ENCODE measurements around the gene ARHGEF11. TPM values are rescaled to one million over a fixed set of nuclear protein-coding genes. Genes with fewer than 3 reads are reported as not detected.
A peak's percentile ranks its signal among the peaks of the same experiment; 100 is the strongest.

ARHGEF11 gene
- total RNA-seq, 1 experiment from 2014 or later: 41.1 TPM

- no peak overlapping the region for H3K14ac ChIP-seq (ENCODE audit: insufficient read depth, low read length)
- H4K91ac ChIP-seq (ENCODE audit: insufficient read length, low read depth, low read length): no peak overlapping the region
- no peak overlapping the region for H2BK5ac ChIP-seq (ENCODE audit: insufficient read length, low read length)
- H3T11ph ChIP-seq (ENCODE audit: low read length): no peak overlapping the region
- no peak overlapping the region for H3K56ac ChIP-seq (ENCODE audit: insufficient read length, low read depth, low read length)
- no peak overlapping the region for H2BK20ac ChIP-seq (ENCODE audit: low read depth, low read length, poor library complexity, severe bottlenecking)
- H3K4me2 ChIP-seq (ENCODE audit: insufficient read depth, insufficient read length, low read length): no peak overlapping the region
- peaks cover 29 to 35% of the 10 kb centered on the region in 2 experiments for H3K4me1 Mint-ChIP-seq
- no peak overlapping the region for H3K4me3 Mint-ChIP-seq
- H3K79me1 ChIP-seq (ENCODE audit: insufficient read depth, low read depth, low read length, poor library complexity, severe bottlenecking): peaks cover 6% of the 10 kb centered on the region
- no peak overlapping the region for H3K4ac ChIP-seq (ENCODE audit: low read depth, low read length)
- H3K18ac ChIP-seq (ENCODE audit: insufficient read length, low read depth, low read length): no peak overlapping the region
- H4K20me1 ChIP-seq (ENCODE audit: control insufficient read depth, insufficient read depth, insufficient read length): no peaks in the 10 kb centered on the region
- no peak overlapping the region for H2AFZ ChIP-seq (ENCODE audit: low read length)
- TF ChIP-seq, protein P1, sequence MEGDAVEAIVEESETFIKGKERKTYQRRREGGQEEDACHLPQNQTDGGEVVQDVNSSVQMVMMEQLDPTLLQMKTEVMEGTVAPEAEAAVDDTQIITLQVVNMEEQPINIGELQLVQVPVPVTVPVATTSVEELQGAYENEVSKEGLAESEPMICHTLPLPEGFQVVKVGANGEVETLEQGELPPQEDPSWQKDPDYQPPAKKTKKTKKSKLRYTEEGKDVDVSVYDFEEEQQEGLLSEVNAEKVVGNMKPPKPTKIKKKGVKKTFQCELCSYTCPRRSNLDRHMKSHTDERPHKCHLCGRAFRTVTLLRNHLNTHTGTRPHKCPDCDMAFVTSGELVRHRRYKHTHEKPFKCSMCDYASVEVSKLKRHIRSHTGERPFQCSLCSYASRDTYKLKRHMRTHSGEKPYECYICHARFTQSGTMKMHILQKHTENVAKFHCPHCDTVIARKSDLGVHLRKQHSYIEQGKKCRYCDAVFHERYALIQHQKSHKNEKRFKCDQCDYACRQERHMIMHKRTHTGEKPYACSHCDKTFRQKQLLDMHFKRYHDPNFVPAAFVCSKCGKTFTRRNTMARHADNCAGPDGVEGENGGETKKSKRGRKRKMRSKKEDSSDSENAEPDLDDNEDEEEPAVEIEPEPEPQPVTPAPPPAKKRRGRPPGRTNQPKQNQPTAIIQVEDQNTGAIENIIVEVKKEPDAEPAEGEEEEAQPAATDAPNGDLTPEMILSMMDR (conservative IDR thresholded peaks at IDR 0.05): no peak
- H3K79me2 ChIP-seq (ENCODE audit: insufficient read depth, low read length): peaks cover 8% of the 10 kb centered on the region; the same call in 1 of the 2 replicates
- no peak for DNase-seq
- H3K9me3 ChIP-seq (ENCODE audit: control insufficient read depth, low read depth, low read length): no peaks in the 10 kb centered on the region
- no peaks in the 10 kb centered on the region for H3K9me3 Mint-ChIP-seq
- H3K27ac Mint-ChIP-seq: peak overlapping the region in 1 of 3 experiments; percentile 51; a peak in 2 of 7 replicates
- no peak overlapping the region for H2AK5ac ChIP-seq (ENCODE audit: insufficient read length, low read length)
- no peaks in the 10 kb centered on the region for H3K23me2 ChIP-seq (ENCODE audit: insufficient read length, low read depth, low read length, poor library complexity, severe bottlenecking)
- no peaks in the 10 kb centered on the region for H3K27me3 ChIP-seq (ENCODE audit: insufficient read depth, low read length)
- H3K36me3 Mint-ChIP-seq (ENCODE audit: insufficient read depth in 1 of 3, low read depth in 3 of 3): peaks cover 0 to 5% (median 4%) of the 10 kb centered on the region in 3 experiments; a peak in 5 of 7 replicates
- H3K4me1 ChIP-seq (ENCODE audit: insufficient read depth, low read length): no peaks in the 10 kb centered on the region
- no peak overlapping the region for H3K9ac ChIP-seq (ENCODE audit: extremely low read depth, insufficient read length, low read length)
- no peak overlapping the region for H2BK15ac ChIP-seq (ENCODE audit: low read depth, low read length)
- H4K5ac ChIP-seq (ENCODE audit: insufficient read length, low read depth, low read length): no peak overlapping the region
- H3K23ac ChIP-seq (ENCODE audit: insufficient read length, low read depth, low read length): no peak overlapping the region
- no peaks in the 10 kb centered on the region for H3K27me3 Mint-ChIP-seq (ENCODE audit: low read depth)
- no peak overlapping the region for H3K27ac ChIP-seq (ENCODE audit: insufficient read length, low read depth, low read length)
- no CpG with 5 or more reads among the region's 6 CpGs for WGBS (ENCODE audit: extremely low coverage, insufficient read length, low lambda C conversion rate)
- no peak overlapping the region for H4K8ac ChIP-seq (replicated peaks; ENCODE audit: insufficient read length, low read depth, low read length)
- no peak overlapping the region for H2BK12ac ChIP-seq (ENCODE audit: insufficient read length, low read depth, low read length)
- no peak overlapping the region for H2BK120ac ChIP-seq (ENCODE audit: low read depth, low read length, poor library complexity, severe bottlenecking)
These were observed 10.4 kb downstream of the ARHGEF11 start for GRCh38 chr1:157035121-157035520.

All from H9 (cell line).